HCT116 (cell line): ENCODE measurements around the gene PIP5K1A.

Experiments
- CTCF ChIP-seq, 3 experiments: fragments of 200-600 bp in 1 of 3; sonication (generic) in 1 of 3; IDR thresholded peaks in 2 of 3; conservative IDR thresholded peaks in 1 of 3; 2 replicates each; pipeline ENCODE4 v1.5.1; 2012 to 2017; ENCODE audit warnings: low read depth in 2 of 3, low read length in 2 of 3, antibody characterized with exemption in 1 of 3, borderline replicate concordance in 1 of 3, control low read depth in 1 of 3, mild to moderate bottlenecking in 1 of 3, mixed read lengths in 1 of 3, mixed run types in 1 of 3, moderate library complexity in 1 of 3; ENCODE audit not compliant: insufficient read depth in 1 of 3
- ELF1 ChIP-seq: IDR thresholded peaks from 2 replicates; pipeline ENCODE4 v1.6.1; 2012; ENCODE audit warnings: low read depth, borderline replicate concordance
- EZH2 ChIP-seq: fragments of 200-600 bp; sonication (generic); IDR thresholded peaks from 2 replicates; pipeline ENCODE4 v1.6.1; 2017; ENCODE audit warnings: antibody characterized with exemption, mixed run types
- MAX ChIP-seq: IDR thresholded peaks from 2 replicates; pipeline ENCODE4 v1.6.1; 2012
- POLR2A ChIP-seq: IDR thresholded peaks from 2 replicates; pipeline ENCODE4 v1.7.0; 2011; ENCODE audit warnings: borderline replicate concordance; ENCODE audit not compliant: insufficient read depth, insufficient read length; ENCODE audit errors: extremely low read depth
- REST ChIP-seq: IDR thresholded peaks from 2 replicates; pipeline ENCODE4 v1.6.1; 2012; ENCODE audit warnings: low read depth
- ZNF274 ChIP-seq: fragments of 200-500 bp; sonication (Bioruptor generic); IDR thresholded peaks from 2 replicates; pipeline ENCODE4 v1.6.1; 2014; ENCODE audit warnings: mild to moderate bottlenecking, low read depth, low read length, inconsistent platforms

GRCh38 chr1:151193304-151193703, 5.0 kb upstream of the PIP5K1A start:
- TF ChIP-seq CTCF (IDR thresholded peaks at IDR 0.05 in 2 of 3, conservative IDR thresholded peaks at IDR 0.05 in 1 of 3; ENCODE audit: borderline replicate concordance in 1 of 3, insufficient read depth in 1 of 3, low read depth in 2 of 3, low read length in 2 of 3) (no peak), ZNF274 (no peak), REST (no peak), POLR2A (no peak), ELF1 (no peak), EZH2 (no peak), MAX (no peak)
